ENCODE data around the gene FAM43A. TPM values are rescaled to one million over a fixed set of nuclear protein-coding genes. Genes with fewer than 3 reads are reported as not detected.

Gene FAM43A
- total RNA-seq, 1 experiment from 2014 or later = 14.2 TPM

GRCh38 chr3:194685065-194685717 lies 492 bp upstream of the FAM43A start:
- no peaks in the 10 kb centered on the region for H3K9me3 ChIP-seq (replicated peaks)
- no peak for DNase-seq (ENCODE audit: low read depth in 1 of 2, low spot score in 2 of 2)
- H3K4me1 ChIP-seq (replicated peaks) = peaks cover 53% of the 10 kb centered on the region
- H3K36me3 ChIP-seq = peaks cover 21% of the 10 kb centered on the region
- H3K4me3 ChIP-seq = peak overlapping the region; percentile 61
- no peaks in the 10 kb centered on the region for H3K27me3 ChIP-seq (replicated peaks)
- H3K27ac ChIP-seq = no peak overlapping the region

- Histone ChIP-seq H3K27me3 (replicated peaks) (no peaks in the 10 kb centered on the region), H3K4me1 (replicated peaks) (peaks cover 53% of the 10 kb centered on the region), H3K27ac (no peak overlapping the region; the same call in 1 of the 2 replicates), H3K4me3 (peak overlapping the region; percentile 61), H3K36me3 (peaks cover 27% of the 10 kb centered on the region), H3K9me3 (replicated peaks) (no peaks in the 10 kb centered on the region)
- no peak for DNase-seq (ENCODE audit: low read depth in 1 of 2, low spot score in 2 of 2)
Observed at GRCh38 chr3:194686414-194686815, 732 bp downstream of the FAM43A start.

GRCh38 chr3:194686816-194687637 lies 1.3 kb downstream of the FAM43A start:
- H3K4me3 ChIP-seq = peak overlapping the region; percentile 61

GRCh38 chr3:194687638-194688199 lies 2.0 kb downstream of the FAM43A start:
- Histone ChIP-seq H3K4me3 (no peak overlapping the region), H3K27me3 (replicated peaks) (no peaks in the 10 kb centered on the region), H3K27ac (peak overlapping the region; percentile 28; the same call in 1 of the 2 replicates), H3K4me1 (replicated peaks) (peaks cover 44% of the 10 kb centered on the region), H3K9me3 (replicated peaks) (no peaks in the 10 kb centered on the region), H3K36me3 (peaks cover 27% of the 10 kb centered on the region)
- no peak for DNase-seq (ENCODE audit: low read depth in 1 of 2, low spot score in 2 of 2)

More at GRCh38 chr3:194686816-194687637, 1.3 kb downstream of the FAM43A start:
- no peak overlapping the region for H3K27ac ChIP-seq
- peak in 1 of 2 experiments; percentile 48 for DNase-seq (ENCODE audit: low read depth in 1 of 2, low spot score in 2 of 2)
- peaks cover 27% of the 10 kb centered on the region for H3K36me3 ChIP-seq
- H3K9me3 ChIP-seq (replicated peaks) = no peaks in the 10 kb centered on the region
- H3K4me1 ChIP-seq (replicated peaks) = peaks cover 51% of the 10 kb centered on the region
- H3K27me3 ChIP-seq (replicated peaks) = no peaks in the 10 kb centered on the region

DNA sequence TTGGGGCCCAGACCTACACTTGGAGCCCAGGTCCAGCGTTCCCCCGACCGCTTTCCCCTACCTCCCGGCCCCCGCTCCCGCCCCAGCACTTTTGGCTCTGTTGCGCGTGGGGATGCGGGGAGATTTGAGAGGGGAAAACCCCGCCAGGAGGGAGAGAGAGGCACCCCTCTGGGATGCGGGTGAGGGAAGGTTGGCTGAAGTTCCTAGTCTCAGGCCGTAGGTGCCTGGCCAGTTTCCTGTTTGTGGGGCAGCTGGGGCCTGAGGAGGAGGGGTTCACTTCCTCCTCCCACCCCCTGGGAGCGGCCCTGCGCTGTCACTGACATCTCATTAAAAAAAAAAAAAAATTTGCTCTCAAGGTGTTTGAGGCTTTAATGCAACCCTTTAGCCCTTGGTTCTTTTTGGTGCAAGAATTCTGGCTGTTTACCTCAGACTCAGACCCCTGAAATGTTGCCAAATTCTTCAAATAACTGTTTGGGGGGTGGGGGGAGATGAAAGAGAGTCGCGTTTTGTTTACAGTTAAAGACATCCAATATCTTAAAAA lies 2.6 kb downstream of the FAM43A start:
- no peaks in the 10 kb centered on the region for H3K9me3 ChIP-seq (replicated peaks)
- peak overlapping the region; percentile 28; the same call in 1 of the 2 replicates for H3K27ac ChIP-seq
- H3K4me3 ChIP-seq = no peak overlapping the region

DNA sequence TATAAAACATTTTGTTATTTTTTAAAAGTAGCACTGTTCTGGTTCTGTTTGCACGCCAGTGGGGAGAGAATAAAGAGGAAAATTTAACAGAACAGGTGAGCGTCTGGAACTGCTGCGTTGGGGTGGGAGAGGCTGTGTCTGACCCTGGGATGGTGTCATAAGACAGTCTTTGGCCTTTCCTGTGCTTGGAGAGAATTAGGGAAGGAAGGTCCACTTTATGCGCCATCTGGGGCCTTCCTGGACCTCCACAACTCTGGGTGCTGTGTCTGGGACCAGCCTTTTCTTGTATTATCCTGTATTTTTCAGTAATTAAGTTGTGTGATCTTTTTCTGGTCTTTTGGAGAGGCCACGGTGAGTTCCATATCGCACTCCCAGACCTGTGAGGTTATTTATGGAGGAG lies 3.3 kb downstream of the FAM43A start:
- H3K9me3 ChIP-seq (replicated peaks) = no peaks in the 10 kb centered on the region
- 0 out of 2 replicates have a peak overlapping the region, but pooled peaks have one; percentile 5 for H3K27ac ChIP-seq
- H3K27me3 ChIP-seq (replicated peaks) = no peaks in the 10 kb centered on the region

More for the DNA sequence above, 2.6 kb downstream of the FAM43A start:
- DNase-seq (ENCODE audit: low read depth in 1 of 2, low spot score in 2 of 2) = peak; percentile 49 to 70
- Histone ChIP-seq H3K27me3 (replicated peaks) (no peaks in the 10 kb centered on the region), H3K4me1 (replicated peaks) (peaks cover 39% of the 10 kb centered on the region), H3K36me3 (peaks cover 27% of the 10 kb centered on the region)

DNA sequence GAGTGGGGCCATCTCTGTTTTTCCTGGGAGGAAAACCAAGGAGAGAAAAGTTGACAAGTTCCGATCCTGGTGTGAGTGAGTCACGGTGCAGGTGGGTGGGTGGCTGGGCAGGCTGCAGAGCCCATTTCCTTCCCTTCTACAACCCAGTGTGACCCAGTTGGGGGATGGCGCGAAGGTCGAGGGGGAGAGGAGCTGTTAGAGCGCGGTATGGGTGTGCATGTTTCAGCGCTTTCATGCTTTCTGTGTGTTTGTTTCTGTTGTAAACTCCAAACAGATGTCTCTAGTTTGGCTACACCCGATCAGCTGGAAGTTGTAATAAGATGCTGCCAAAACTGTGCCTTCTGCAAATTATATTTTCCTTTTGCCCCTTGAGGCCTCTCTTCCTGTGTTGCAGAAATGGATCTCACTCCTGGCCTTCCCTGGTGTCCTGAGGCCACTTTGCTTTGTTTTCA lies 3.8 kb downstream of the FAM43A start:
- Histone ChIP-seq H3K9me3 (replicated peaks) (no peaks in the 10 kb centered on the region), H3K27ac (0 out of 2 replicates have a peak overlapping the region, but pooled peaks have one; percentile 5), H3K4me3 (no peak overlapping the region), H3K36me3 (peaks cover 27% of the 10 kb centered on the region), H3K27me3 (replicated peaks) (no peaks in the 10 kb centered on the region), H3K4me1 (replicated peaks) (peaks cover 38% of the 10 kb centered on the region)
- peak; percentile 64 to 72 for DNase-seq (ENCODE audit: low read depth in 1 of 2, low spot score in 2 of 2)

More for the DNA sequence above, 3.3 kb downstream of the FAM43A start:
- DNase-seq (ENCODE audit: low read depth in 1 of 2, low spot score in 2 of 2) = no peak
- Histone ChIP-seq H3K36me3 (peaks cover 27% of the 10 kb centered on the region), H3K4me3 (no peak overlapping the region), H3K4me1 (replicated peaks) (peaks cover 38% of the 10 kb centered on the region)

- DNase-seq (ENCODE audit: low read depth in 1 of 2, low spot score in 2 of 2) = no peak
- peaks cover 27% of the 10 kb centered on the region for H3K36me3 ChIP-seq
Observed at GRCh38 chr3:194690501-194691372, 5.1 kb downstream of the FAM43A start.

DNA sequence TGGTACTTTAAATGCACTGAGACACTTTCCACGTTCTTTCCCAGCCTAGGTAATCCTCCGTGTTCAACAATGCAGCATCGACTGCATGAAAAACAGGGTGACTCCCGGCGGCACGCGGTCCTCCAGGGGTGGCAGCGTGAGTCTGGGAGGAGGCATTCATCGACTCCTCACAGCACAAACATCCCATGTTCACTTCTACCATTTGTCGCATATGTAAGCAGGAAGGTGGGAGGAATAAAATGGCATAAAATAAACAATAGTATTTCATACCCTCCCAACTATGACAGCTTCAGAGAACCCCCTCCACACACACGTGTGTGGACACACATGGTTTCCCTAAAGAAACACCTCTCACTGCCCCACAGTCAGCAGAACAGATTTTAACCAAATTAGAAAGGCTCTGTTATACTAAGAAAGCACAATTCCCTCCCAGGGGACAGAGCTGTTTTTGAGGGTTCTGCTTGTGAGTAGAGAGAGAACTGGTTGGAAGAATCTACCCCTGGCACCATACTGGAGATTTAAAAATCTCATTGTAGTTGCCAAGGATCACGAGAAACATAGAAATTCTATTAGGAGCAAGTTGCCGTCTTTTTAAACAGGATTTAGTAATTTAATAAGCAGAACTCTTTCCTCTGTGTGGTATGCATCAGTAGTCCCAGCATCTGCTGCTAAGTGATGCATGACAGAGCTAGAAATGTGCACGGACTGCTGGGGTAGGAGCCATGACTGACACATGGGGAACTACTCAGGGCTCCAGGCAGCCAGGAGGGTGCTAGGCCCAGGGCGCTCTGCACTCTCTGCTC lies 6.0 kb downstream of the FAM43A start:
- Histone ChIP-seq H3K36me3 (peaks cover 26% of the 10 kb centered on the region), H3K4me1 (replicated peaks) (peaks cover 32% of the 10 kb centered on the region), H3K27ac (no peak overlapping the region), H3K27me3 (replicated peaks) (no peaks in the 10 kb centered on the region), H3K9me3 (replicated peaks) (no peaks in the 10 kb centered on the region), H3K4me3 (no peak overlapping the region)
- no peak for DNase-seq (ENCODE audit: low read depth in 1 of 2, low spot score in 2 of 2)

More at GRCh38 chr3:194690501-194691372, 5.1 kb downstream of the FAM43A start:
- Histone ChIP-seq H3K4me3 (no peak overlapping the region), H3K27me3 (replicated peaks) (no peaks in the 10 kb centered on the region), H3K4me1 (replicated peaks) (peaks cover 33% of the 10 kb centered on the region), H3K9me3 (replicated peaks) (no peaks in the 10 kb centered on the region), H3K27ac (no peak overlapping the region)

DNA sequence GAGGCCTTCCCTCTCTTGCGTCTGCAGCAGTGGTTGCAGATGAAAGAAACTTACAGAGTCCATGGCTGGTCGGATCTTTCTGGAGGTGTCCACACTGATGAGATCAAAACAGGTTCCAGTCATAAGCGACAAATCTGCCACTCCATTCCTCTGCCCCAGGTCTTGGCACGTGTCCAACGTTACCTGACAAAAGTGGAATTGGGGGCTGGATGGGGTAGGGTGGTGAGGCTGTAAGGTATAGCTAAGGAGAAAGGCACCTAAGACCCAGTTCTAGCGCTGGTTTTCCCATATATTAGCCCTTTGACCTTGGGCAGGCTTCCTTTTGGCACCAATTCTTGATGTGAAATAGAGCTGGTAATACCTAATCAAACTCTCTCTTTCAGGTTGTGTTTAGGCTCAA lies 11.0 kb downstream of the FAM43A start:
- Histone ChIP-seq H3K36me3 (no peaks in the 10 kb centered on the region), H3K27me3 (replicated peaks) (no peaks in the 10 kb centered on the region), H3K9me3 (replicated peaks) (no peaks in the 10 kb centered on the region), H3K27ac (no peak overlapping the region), H3K4me1 (replicated peaks) (no peaks in the 10 kb centered on the region), H3K4me3 (no peak overlapping the region)
- DNase-seq (ENCODE audit: low read depth in 1 of 2, low spot score in 2 of 2) = no peak

- H3K9me3 ChIP-seq (replicated peaks) = no peaks in the 10 kb centered on the region
- no peaks in the 10 kb centered on the region for H3K4me1 ChIP-seq (replicated peaks)
- H3K27me3 ChIP-seq (replicated peaks) = no peaks in the 10 kb centered on the region
Observed at GRCh38 chr3:194702545-194702944, 16.9 kb downstream of the FAM43A start.

GRCh38 chr3:194705227-194705626 lies 19.5 kb downstream of the FAM43A start:
- Histone ChIP-seq H3K27ac (no peak overlapping the region), H3K27me3 (replicated peaks) (no peaks in the 10 kb centered on the region), H3K4me3 (no peak overlapping the region), H3K4me1 (replicated peaks) (no peaks in the 10 kb centered on the region), H3K36me3 (no peaks in the 10 kb centered on the region), H3K9me3 (replicated peaks) (no peaks in the 10 kb centered on the region)
- no peak for DNase-seq (ENCODE audit: low read depth in 1 of 2, low spot score in 2 of 2)

More at GRCh38 chr3:194702545-194702944, 16.9 kb downstream of the FAM43A start:
- H3K4me3 ChIP-seq = no peak overlapping the region
- H3K27ac ChIP-seq = no peak overlapping the region
- H3K36me3 ChIP-seq = no peaks in the 10 kb centered on the region
- DNase-seq (ENCODE audit: low read depth in 1 of 2, low spot score in 2 of 2) = no peak

Data from SJSA1 (cell line).